Activated CD4-positive, alpha-beta T cell treated with anti-CD3 and anti-CD28 coated beads, Interleukin-2, amount 10 ng/mL, durations not matched to agents 7 days and 5 days (primary cell): Measurements from ENCODE around the gene CCDC102B. TPM values are rescaled to one million over a fixed set of nuclear protein-coding genes. Genes with fewer than 3 reads are reported as not detected.

Experiments
- CTCF ChIA-PET: fragments of 350-600 bp; sonication (Branson Sonifier 250); formaldehyde crosslinking; loops from one replicate; lab custom pipeline; 2021; ENCODE audit warnings: antibody characterized with exemption; lab: Charles Lee
- POLR2A ChIA-PET: fragments of 350-600 bp; sonication (Branson Sonifier 250); formaldehyde crosslinking; loops from one replicate; lab custom pipeline; 2021; ENCODE audit warnings: antibody characterized with exemption; lab: Charles Lee
- DNase-seq: peaks from one replicate; pipeline ENCODE4 v3.0.0-alpha.2; 2020
- H3K27ac Mint-ChIP-seq: one replicate; pipeline ENCODE4 v1.8.0; 2021; ENCODE audit warnings: mild to moderate bottlenecking, moderate library complexity, mixed read lengths
- H3K27me3 Mint-ChIP-seq: one replicate; pipeline ENCODE4 v1.8.0; 2021; ENCODE audit warnings: mixed read lengths
- H3K36me3 Mint-ChIP-seq: one replicate; pipeline ENCODE4 v1.8.0; 2021; ENCODE audit warnings: low read depth, mixed read lengths
- H3K4me1 Mint-ChIP-seq: one replicate; pipeline ENCODE4 v1.8.0; 2021; ENCODE audit warnings: mixed read lengths
- H3K4me3 Mint-ChIP-seq: one replicate; pipeline ENCODE4 v1.8.0; 2021; ENCODE audit warnings: mild to moderate bottlenecking, moderate library complexity, mixed read lengths
- H3K9me3 Mint-ChIP-seq: one replicate; pipeline ENCODE4 v1.8.0; 2021; ENCODE audit warnings: mixed read lengths
- total RNA-seq, 2 experiments: library from RNA; stranded (reverse); gene quantifications; one replicate each; pipeline ENCODE4 v1.2.3, GENCODE V29; 2021

The CCDC102B gene
- total RNA-seq, 2 experiments from 2014 or later: 2.0 to 2.3 TPM

DNA sequence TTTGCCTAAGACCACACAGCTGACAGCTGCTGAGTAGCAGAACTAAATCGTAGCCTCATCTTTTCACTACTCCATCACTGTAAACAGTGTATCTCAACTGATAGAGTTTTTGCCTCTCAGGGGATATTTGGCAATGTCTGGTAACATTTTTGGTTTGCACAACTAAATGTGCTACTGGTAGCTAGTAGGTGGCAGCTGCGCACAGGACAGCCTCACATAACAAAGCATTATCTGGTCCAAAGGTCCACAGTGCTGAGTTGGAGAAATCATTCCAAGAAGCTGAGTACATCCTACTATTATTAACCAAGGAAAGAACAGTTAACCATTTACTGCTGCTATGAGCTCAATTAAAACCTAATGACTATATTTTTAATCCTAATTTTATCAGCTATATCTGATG, 6.1 kb upstream of the CCDC102B start:
- no peak overlapping the region for H3K4me3 Mint-ChIP-seq
- no peak for DNase-seq
- POLR2A ChIA-PET: no interaction called here
- no peaks in the 10 kb centered on the region for H3K27me3 Mint-ChIP-seq
- H3K4me1 Mint-ChIP-seq: no peaks in the 10 kb centered on the region
- H3K36me3 Mint-ChIP-seq: no peaks in the 10 kb centered on the region
- no peak overlapping the region for H3K27ac Mint-ChIP-seq
- H3K9me3 Mint-ChIP-seq: no peaks in the 10 kb centered on the region
- CTCF ChIA-PET: no interaction called here

DNA sequence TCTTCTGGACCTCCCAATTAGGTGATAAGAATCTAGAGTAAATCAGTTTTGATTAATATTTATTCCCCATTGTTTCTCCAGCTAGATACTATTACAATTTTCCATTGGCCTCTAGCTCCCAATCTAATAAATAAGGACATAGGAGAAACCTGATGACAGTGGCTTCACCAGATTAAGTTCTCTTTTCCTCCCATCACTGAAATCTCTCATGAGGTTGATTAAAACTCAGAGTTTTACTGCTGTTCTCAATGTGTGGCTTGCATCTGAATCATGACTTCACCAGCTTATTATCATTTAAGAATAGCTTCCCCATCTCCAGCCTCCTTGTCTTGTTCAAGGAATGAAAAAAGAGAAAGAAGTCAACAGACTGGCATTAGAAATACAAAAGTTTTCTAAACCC, 3.9 kb upstream of the CCDC102B start:
- H3K36me3 Mint-ChIP-seq: no peaks in the 10 kb centered on the region
- H3K9me3 Mint-ChIP-seq: no peaks in the 10 kb centered on the region
- no peak for DNase-seq
- no peak overlapping the region for H3K4me3 Mint-ChIP-seq
- no peaks in the 10 kb centered on the region for H3K4me1 Mint-ChIP-seq
- CTCF ChIA-PET: no interaction called here
- no peak overlapping the region for H3K27ac Mint-ChIP-seq
- POLR2A ChIA-PET: no interaction called here
- no peaks in the 10 kb centered on the region for H3K27me3 Mint-ChIP-seq

DNA sequence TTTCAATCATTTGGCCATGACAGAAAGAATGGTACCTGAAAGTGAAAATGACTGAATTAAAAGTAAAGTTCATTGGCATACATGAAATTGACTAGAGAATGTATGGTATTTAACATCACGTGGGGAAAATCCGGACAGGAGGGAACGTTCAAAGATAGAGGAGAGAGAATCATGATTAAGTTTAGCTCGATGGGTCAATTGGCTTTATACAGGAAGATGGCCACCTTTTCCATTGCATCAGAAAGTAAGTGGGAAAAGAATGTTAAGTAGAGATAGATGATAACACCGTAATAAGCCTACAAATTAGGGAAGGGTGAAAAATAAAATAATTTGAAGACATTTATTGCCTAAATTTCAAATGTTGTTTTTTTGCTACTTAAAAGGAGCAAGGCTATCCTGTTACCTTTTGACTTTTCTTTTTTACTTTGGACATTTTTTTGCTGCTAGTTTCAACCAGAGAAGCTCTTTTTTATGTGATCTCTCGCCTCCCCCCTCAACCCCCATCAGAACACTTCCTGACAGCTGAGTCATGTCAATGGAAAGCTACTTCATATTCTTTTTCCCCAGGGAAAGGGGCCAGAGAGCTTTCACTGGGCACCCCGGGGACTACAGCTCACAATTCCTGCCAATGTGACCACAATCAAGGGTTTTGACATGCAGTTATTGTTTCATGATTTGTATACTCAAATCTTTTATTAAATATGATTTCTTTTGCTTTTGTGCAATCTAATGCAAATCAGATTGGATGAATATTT, 767 bp upstream of the CCDC102B start:
- Mint-ChIP-seq H3K4me3 (no peak overlapping the region), H3K4me1 (no peaks in the 10 kb centered on the region)
- POLR2A ChIA-PET: no interaction called here

DNA sequence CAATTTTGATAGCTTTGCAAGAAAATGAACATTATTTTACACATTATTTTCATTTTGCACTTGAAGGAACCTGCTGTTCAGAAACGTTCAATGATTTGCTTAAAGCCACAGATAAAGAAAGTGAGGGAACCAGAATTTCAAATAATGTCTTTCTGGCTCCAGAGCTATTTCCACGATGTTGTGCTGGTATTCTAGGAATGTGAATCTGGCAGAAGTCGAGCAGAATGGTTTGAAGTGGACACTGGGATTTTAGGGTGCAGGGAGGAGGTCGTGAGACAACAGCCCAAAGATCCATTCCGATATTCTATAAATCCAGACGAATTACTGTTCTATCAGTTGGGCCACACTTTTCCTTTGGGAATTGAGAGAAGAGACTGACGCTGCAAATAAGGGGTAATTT, 2.2 kb downstream of the CCDC102B start:
- H3K4me1 Mint-ChIP-seq: no peaks in the 10 kb centered on the region
- H3K4me3 Mint-ChIP-seq: no peak overlapping the region
- no peaks in the 10 kb centered on the region for H3K36me3 Mint-ChIP-seq
- DNase-seq: no peak
- POLR2A ChIA-PET: no interaction called here
- CTCF ChIA-PET: no interaction called here
- H3K27me3 Mint-ChIP-seq: no peaks in the 10 kb centered on the region
- H3K27ac Mint-ChIP-seq: no peak overlapping the region
- no peaks in the 10 kb centered on the region for H3K9me3 Mint-ChIP-seq

More for the DNA sequence above, 767 bp upstream of the CCDC102B start:
- Mint-ChIP-seq H3K9me3 (no peaks in the 10 kb centered on the region), H3K27ac (no peak overlapping the region), H3K27me3 (no peaks in the 10 kb centered on the region), H3K36me3 (no peaks in the 10 kb centered on the region)
- CTCF ChIA-PET: no interaction called here
- DNase-seq: no peak

DNA sequence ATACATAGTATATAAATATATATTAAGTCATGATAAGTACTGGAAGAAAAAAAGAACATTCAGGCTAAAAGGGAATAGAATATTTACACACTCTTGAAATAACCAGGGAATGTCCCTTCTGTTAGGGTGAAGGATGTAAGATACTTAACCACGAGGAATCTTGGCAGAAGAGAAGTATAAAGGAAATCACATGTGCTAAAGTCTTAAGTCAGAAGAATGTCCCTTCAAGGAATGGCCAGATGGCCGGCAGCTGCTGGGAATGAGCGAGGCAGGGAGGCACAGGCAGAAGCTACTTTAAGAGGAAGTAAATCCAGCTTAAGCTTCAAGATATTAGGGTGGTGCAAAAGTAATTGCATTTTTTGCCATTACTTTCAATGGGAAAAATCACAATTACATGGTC, 5.5 kb downstream of the CCDC102B start:
- Mint-ChIP-seq H3K36me3 (no peaks in the 10 kb centered on the region), H3K4me3 (no peak overlapping the region), H3K9me3 (no peaks in the 10 kb centered on the region), H3K4me1 (no peaks in the 10 kb centered on the region), H3K27ac (no peak overlapping the region), H3K27me3 (no peaks in the 10 kb centered on the region)
- CTCF ChIA-PET: no interaction called here
- POLR2A ChIA-PET: no interaction called here
- no peak for DNase-seq

DNA sequence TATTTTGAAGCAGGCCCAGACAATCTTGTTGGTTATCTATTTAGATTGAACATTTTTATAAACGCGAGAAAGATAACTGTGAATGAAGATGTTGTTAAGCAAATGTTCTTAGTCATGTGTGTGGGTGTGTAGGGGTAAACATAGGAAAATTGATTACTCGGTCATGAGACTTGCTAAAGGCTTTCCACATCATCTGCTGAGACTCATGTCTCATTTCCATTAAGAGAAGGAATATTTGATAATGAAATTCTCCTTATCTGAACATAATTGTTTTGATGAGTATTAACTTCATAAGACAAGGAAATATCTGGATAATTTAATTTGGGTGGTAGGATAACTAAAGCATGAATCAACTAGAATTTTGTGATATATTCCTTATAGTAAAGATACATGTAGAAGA, 19.7 kb downstream of the CCDC102B start:
- H3K4me1 Mint-ChIP-seq: no peaks in the 10 kb centered on the region
- POLR2A ChIA-PET: no interaction called here
- H3K27ac Mint-ChIP-seq: no peak overlapping the region
- no peak overlapping the region for H3K4me3 Mint-ChIP-seq
- no peak for DNase-seq
- H3K36me3 Mint-ChIP-seq: no peaks in the 10 kb centered on the region
- no peaks in the 10 kb centered on the region for H3K9me3 Mint-ChIP-seq
- CTCF ChIA-PET: no interaction called here
- H3K27me3 Mint-ChIP-seq: no peaks in the 10 kb centered on the region

DNA sequence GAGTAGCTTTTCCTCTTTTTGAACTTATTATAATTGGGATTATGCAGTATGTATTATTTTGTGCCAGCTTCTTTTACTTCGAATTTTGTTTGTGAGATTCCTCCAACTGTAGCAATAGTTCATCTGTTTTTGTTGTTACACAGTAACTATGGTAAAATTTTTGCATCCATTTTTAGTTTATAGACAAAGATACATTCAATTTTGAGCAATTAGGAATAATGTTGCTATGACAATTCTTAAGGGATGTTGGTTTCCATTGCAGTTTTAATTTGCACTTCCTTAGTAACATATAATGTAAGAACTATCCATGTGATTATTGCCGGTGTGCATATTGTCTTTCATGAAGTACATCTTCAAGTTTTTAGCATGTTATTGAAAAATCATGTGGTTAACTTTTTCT, 20.7 kb downstream of the CCDC102B start:
- Mint-ChIP-seq H3K9me3 (no peaks in the 10 kb centered on the region), H3K27ac (no peak overlapping the region), H3K27me3 (no peaks in the 10 kb centered on the region), H3K4me3 (no peak overlapping the region), H3K36me3 (no peaks in the 10 kb centered on the region), H3K4me1 (no peaks in the 10 kb centered on the region)
- CTCF ChIA-PET: no interaction called here
- POLR2A ChIA-PET: no interaction called here
- DNase-seq: no peak

DNA sequence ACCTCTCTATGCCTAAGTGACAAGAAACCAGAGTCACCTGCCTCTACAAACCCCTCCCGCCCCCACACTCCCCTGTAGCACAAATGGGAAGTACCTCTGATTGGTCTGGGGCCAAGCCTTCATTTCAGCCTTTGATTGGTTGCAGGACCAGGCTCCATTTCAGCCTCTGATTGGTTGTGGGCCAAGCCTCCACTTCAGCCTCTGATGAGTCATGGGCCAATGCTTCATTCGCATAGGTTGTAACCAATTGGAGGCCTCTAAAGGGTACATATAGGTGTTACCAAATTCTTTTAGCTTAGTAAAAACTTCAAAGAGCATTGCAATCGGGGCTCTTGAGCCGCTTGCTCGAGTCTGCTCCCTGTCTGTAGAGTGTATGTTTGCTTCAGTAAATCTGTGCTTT, 25.0 kb downstream of the CCDC102B start:
- H3K27ac Mint-ChIP-seq: no peak overlapping the region
- no peaks in the 10 kb centered on the region for H3K27me3 Mint-ChIP-seq
- CTCF ChIA-PET: interaction anchor here (0.7 kb wide), 1 partner anchor 1372 kb away, joined by 3 read pairs; no protein-coding TSS in a partner anchor
- POLR2A ChIA-PET: no interaction called here
- H3K4me1 Mint-ChIP-seq: no peaks in the 10 kb centered on the region
- H3K36me3 Mint-ChIP-seq: no peaks in the 10 kb centered on the region
- no peaks in the 10 kb centered on the region for H3K9me3 Mint-ChIP-seq
- H3K4me3 Mint-ChIP-seq: no peak overlapping the region
- DNase-seq: no peak

DNA sequence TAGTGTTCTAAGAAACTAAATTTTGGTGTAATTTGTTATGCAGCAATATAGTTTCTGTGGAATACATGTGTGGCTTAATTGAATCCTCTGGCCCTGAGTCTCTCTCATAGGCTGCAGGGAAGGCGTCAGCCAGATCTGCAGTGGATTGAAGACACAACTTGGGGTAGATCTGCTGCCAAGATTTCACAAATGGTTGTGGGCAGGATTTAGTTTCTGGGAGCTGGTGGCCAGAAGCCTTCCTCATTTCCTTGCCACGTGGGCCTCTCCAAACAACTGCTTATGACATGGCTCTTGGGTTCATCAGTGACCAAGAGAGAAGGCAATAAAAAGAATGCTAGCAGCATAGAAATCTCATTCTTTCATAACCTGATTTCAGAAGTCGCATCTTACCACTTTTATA, 28.2 kb downstream of the CCDC102B start:
- Mint-ChIP-seq H3K9me3 (no peaks in the 10 kb centered on the region), H3K27ac (no peak overlapping the region), H3K27me3 (no peaks in the 10 kb centered on the region), H3K36me3 (no peaks in the 10 kb centered on the region), H3K4me3 (no peak overlapping the region), H3K4me1 (no peaks in the 10 kb centered on the region)
- DNase-seq: no peak
- ChIA-PET POLR2A (no interaction called here), CTCF (no interaction called here)

DNA sequence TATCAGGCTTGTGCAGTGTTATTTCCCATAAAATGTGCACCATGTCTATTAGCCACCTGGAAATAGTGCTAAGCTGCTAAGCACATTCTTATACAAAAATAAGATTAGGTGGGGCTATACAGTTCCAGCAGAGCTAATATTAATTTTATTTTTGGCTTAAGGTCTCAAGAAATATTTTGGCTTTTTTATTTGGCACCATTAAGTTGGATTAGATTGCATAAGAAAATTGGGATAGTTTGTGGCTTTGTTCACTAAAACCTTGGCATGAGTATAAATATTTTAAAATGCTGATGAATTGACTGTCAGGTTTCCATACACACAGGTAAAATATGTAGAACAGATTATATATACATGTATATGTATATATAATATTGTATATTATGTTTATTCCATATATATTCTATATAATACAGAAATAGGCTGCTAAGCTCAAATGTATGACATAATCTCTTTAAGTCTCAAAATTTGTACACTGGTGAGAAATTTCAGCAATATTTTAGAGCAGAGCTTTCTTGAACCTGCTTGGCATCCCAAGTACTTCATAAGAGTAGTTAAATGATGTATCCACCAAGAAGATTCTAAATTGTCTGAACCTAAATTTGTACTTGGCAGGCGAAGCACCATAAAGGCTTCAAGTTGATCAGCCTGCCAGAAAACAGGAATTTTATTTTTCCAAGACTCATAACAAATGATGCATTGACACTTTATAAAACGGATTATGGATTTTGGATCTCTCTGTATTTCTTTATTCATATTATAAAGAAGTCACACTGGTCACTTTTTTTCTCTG, 32.6 kb downstream of the CCDC102B start:
- POLR2A ChIA-PET: no interaction called here
- no peaks in the 10 kb centered on the region for H3K9me3 Mint-ChIP-seq
- no peaks in the 10 kb centered on the region for H3K27me3 Mint-ChIP-seq

DNA sequence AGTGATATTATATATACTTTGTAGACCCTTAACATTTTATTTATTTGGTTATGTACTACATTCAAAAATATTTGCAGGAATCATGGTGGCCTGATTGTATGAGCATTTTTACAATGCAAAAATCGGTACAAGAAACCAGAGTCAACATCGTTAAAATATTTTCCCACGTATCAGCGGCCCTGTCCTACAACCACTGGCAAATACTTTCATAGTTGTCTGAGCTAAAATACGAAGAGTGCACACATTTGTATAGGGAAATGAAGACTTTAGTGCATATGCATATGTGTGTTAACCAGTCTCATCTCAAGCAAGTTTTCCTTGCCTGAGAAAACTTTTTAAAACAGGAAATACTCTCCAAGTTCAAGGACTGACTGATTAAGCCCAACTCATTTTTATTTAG, 35.9 kb downstream of the CCDC102B start:
- Mint-ChIP-seq H3K4me1 (no peaks in the 10 kb centered on the region), H3K36me3 (no peaks in the 10 kb centered on the region), H3K27me3 (no peaks in the 10 kb centered on the region), H3K4me3 (no peak overlapping the region), H3K9me3 (no peaks in the 10 kb centered on the region), H3K27ac (no peak overlapping the region)
- CTCF ChIA-PET: no interaction called here
- POLR2A ChIA-PET: no interaction called here
- DNase-seq: no peak

More for the DNA sequence above, 32.6 kb downstream of the CCDC102B start:
- Mint-ChIP-seq H3K4me3 (no peak overlapping the region), H3K27ac (no peak overlapping the region), H3K36me3 (no peaks in the 10 kb centered on the region), H3K4me1 (no peaks in the 10 kb centered on the region)
- no peak for DNase-seq
- CTCF ChIA-PET: no interaction called here

DNA sequence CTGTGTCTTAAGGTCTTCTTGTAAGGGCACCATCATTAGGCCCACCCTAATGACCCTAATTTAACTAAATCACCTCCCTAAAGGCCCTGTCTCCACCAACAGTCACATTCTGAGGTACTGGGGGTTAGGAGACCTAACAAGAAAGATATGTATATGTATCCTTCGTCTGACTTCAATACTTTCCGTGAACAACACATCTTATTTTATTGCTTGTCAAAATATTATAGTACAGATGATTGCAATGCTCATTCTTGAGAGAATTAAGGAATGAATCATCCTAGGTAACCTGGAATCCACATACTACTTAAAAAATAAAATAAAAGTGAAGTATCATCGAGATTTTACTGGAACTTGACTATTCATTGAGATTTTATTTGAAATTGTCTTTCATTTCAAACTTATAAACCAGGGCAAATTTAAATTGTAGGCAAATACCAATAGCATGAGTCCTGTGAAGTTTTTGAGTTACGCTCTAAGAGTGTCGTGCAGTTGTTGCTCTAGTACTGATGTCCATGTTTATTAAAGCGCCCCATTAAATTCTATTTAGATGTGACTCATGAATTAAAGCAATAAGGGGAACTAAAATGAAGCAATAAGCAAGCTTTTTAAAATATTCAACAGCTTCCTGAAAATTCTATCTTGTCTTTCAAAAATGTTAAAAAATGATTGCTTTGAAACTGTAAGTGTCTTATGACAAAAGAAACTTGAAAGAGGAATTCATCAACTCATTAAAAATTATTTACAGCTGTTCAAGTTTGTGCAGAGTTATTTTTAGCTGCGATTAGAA, 40.0 kb downstream of the CCDC102B start:
- POLR2A ChIA-PET: no interaction called here
- Mint-ChIP-seq H3K9me3 (no peaks in the 10 kb centered on the region), H3K36me3 (no peaks in the 10 kb centered on the region), H3K27ac (no peak overlapping the region), H3K4me3 (no peak overlapping the region), H3K27me3 (no peaks in the 10 kb centered on the region), H3K4me1 (no peaks in the 10 kb centered on the region)
- CTCF ChIA-PET: no interaction called here
- no peak for DNase-seq

DNA sequence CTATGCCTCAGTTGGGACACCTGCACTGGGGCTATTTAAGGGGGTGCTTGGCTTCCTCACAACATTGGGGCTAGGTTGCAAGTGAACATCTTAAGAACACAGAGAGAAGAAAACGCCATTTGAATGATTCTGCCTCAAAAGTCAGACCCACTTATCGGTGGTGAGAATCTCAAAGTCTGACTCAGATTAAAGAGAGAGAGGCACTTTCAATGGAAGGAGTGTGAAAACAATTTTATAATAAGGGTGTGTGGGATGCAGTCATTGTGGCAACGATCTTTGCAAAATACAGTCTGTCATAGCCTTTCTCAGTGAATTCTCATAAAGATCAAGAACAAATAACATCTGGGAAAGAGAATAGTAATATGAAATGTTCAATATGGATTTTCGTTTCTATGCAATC, 41.8 kb downstream of the CCDC102B start:
- Mint-ChIP-seq H3K4me1 (no peaks in the 10 kb centered on the region), H3K9me3 (no peaks in the 10 kb centered on the region)
- CTCF ChIA-PET: no interaction called here

More for the DNA sequence above, 41.8 kb downstream of the CCDC102B start:
- DNase-seq: no peak
- H3K27ac Mint-ChIP-seq: no peak overlapping the region
- H3K36me3 Mint-ChIP-seq: no peaks in the 10 kb centered on the region
- no peak overlapping the region for H3K4me3 Mint-ChIP-seq
- no peaks in the 10 kb centered on the region for H3K27me3 Mint-ChIP-seq
- POLR2A ChIA-PET: no interaction called here
